Stimulated activated naive CD8-positive, alpha-beta T cell treated with anti-CD3 and anti-CD28 coated beads, Interleukin-15, Interleukin-2, amounts not matched to agents 100 U/mL and 50 U/mL, for 24 hours (primary cell): ENCODE measurements around the gene LRP5.
"Not testable (repeated sequence)": the region's sequence is repeated elsewhere in the genome, so short reads cannot be mapped to it uniquely, and the experiment has no call there.

Source experiments
- ATAC-seq: fragments of 150-1000 bp; cut with Tn5 transposase; one replicate; pipeline ENCODE4 v1.10.0; 2021
- DNase-seq: peaks from one replicate; pipeline ENCODE4 v3.0.0; 2021

LRP5 gene

DNA sequence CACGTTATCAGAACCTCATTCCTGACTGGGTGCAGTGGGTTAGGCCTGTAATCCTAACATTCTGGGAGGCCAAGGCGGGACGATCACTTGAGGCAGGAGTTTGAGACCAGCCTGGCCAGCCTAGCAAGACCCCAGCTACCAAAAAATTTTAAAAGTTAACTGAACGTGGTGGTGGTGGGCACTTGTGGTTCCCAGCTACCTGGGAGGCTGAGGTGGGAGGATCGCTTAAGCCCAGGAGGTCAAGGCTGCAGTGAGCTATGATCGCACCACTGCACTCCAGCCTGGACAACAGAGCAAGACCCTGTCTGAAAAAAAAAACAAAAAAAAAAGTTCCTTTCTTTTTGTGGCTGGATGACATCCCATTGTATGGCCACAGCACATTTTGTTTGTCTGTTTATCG lies 80.4 kb downstream of the LRP5 start:
- DNase-seq (no peak), ATAC-seq (no peak)

DNA sequence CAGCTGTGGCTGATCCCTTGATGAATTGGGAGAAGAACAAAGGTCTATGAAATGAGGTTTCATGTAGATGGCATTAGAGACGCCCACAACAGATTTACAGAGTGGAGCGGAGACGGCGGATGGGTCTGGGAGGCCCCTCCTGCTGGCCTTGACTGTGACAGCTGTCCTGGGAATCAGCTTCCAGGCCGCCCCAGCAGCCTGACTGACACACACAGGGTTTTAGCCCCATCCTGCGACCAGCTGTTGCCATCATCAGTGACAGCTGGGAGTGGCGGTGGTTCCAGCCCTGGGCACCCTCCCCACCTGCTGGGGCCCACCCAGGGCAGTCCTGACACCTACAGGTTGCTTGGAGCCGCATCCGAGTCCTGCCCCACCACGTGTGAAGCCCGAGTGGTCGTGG lies 84.1 kb downstream of the LRP5 start:
- ATAC-seq (no peak), DNase-seq (no peak)

DNA sequence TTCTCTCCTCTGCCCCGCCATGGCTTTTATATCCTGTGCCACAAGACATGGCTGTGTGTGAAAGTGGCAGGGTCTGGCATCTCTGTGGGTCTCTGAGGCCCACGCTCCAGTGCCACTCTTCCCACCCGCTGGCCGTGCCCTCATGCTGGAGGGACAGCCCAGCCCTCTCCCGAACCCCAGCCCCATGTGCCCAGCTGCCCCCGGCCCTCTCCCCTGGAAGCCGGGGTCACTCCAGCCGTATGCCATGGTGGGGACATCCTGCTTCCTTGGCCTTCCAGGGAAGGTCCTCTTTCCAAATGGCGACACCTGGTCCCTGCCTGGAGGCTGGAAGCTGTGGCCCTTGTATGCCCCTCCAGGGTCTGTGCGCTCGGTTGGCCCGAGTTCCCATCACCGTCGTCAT lies 84.9 kb downstream of the LRP5 start:
- ATAC-seq: no peak
- DNase-seq: no peak

DNA sequence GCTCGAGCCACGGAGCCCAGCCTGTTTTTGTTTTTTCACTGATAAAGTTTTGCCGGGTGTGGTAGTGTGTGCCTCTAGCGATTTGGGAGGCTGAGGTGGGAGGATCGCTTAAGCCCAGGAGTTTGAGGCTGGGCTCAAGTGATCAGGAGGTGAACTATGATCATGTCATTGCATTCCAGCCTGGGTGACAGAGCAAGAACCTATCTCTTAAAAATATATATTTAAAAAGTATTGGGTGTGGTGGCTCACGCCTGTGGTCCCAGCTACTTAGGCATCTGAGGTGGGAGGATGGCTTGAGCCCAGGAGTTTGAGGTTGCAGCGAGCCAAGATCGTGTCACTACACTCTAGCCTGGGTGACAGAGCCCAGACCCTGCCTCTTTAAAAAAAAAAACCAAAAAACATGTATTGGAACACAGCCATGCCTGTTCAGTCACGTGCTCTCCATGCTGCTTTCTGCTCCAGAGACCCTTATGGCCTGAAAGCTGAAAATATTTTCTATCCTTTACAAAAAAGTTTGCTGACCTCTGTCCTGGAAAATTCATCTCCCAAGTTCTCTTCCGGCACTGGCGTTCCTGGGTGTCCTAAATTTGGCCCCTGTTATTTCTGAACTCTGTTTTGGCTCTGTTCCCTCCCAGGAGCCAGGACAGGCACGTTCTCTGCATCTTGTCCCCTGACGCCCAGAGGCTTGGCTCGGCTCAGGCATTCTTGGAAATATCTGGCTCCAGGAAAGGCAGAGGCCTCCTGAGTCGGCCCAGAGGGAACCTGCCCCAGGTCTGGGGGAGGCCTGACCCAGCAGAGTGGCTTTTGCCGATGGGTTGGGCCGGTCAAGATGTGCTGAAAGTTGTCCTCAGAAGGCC lies 86.8 kb downstream of the LRP5 start:
- ATAC-seq: no peak

DNA sequence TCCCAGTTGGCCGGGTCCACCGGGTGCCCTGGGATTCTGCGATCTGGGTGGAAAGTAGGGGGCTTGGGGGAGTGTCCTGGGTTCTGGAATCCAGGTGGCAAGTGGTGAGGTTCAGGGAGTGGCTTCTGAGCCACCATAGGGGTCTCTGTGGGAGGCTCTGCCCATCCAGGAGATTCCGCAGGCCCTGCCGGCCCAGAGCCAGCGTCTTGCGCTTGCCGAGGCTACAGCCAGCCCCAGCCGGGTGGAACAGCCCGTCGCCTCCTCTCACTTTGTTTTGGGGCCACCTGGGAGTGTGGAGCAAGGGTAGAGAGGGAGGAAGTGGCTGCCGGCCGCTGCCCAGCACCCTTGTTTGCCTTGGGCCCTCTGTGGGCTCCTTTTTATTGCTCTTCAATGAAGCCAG lies 87.5 kb downstream of the LRP5 start:
- no peak for ATAC-seq
- DNase-seq: no peak

More for the DNA sequence above, 86.8 kb downstream of the LRP5 start:
- DNase-seq: no peak

DNA sequence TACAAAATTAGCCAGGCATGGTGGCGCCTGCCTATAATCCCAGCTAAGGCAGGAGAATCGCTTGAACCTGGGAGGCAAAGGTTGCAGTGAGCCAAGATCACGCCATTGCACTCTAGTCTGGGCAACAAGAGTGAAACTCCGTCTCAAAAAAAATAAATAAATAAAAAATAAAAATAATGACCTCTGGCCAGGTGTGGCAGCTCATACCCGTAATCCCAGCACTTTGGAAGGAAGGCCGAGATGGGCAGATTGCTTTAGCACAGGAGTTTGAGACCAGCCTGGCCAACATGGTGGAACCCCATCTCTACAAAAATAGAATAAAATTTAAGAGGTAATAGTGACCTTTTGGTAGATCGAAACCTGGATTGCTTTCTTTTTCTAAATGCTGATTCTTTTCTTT lies 88.2 kb downstream of the LRP5 start:
- not testable (repeated sequence) for DNase-seq, ATAC-seq

DNA sequence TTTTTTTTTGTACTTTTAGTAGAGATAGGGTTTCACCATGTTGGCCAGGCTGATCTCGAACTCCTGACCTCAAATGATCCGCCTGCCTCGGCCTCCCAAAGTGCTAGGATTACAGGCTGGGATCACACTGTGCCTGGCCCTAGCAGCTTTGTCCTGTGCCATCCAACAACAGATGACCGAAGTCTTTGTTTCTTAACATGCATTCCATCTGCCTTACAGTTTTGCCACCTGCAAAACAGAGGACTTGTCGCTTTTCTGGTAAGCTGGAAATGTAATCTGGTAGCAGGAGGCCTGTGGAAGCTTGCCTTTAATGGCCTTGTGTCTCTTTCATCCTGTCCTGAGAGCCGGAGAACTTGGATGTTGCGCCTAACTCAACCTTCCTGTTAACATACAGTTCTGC lies 89.5 kb downstream of the LRP5 start:
- no peak for ATAC-seq
- no peak for DNase-seq

DNA sequence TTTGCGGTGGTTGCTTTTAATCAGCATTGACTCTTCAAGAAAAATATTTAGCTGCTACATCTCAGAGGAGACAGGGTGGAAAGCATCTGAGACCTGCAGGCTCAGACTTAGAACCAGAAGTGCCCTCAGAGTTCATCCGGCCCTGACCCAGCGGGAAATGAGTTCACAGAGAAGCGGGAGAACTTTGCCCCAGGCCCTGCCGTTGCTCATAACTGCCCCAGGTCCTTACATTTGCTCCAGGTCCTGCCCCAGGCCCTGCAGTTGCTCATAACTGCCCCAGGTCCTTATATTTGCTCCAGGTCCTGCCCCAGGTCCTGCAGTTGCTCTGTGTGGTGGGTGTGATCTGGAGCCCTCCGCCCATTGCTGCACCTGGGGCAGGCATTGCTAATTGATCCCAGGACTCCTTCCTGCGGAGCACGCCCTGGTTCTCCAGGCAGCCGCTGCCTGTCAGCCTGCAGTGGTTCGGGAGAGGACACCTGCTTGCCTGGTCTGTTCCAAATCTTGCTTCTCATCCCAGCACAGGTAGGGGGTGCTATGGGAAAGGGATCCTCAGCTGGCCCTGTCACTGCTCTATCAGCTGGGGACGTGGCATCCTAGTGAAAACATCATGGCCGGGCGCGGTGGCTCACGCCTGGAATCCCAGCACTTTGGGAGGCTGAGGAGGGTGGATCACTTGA lies 90.1 kb downstream of the LRP5 start:
- ATAC-seq: no peak
- DNase-seq: no peak

DNA sequence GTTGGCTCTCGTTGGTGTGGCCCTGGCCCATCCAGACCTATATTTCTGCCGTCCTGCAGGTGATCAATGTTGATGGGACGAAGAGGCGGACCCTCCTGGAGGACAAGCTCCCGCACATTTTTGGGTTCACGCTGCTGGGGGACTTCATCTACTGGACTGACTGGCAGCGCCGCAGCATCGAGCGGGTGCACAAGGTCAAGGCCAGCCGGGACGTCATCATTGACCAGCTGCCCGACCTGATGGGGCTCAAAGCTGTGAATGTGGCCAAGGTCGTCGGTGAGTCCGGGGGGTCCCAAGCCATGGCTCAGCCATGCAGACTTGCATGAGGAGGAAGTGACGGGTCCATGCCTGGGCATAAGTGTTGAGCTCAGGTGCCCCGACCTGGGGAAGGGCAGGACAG lies 91.0 kb downstream of the LRP5 start:
- no peak for ATAC-seq
- no peak for DNase-seq

DNA sequence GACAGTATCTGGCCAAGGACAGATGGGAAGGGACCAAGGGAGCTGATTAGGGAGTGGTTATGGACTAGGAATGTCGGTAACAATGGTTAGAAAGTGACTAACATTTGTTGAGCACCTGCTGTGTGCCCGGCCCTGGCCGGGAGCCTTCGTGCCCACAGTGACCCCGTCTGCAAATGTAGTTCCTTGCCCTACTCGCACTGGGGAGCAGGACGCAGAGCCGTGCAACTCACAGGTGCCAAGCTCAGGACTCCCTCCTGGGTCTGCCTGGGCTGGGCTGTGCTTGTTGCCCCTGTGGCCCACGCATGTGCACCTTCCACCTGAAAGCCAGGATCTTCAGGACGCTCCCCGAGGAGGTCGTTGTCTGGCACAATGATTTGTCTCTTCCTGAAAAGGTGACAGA lies 91.4 kb downstream of the LRP5 start:
- no peak for ATAC-seq
- no peak for DNase-seq

DNA sequence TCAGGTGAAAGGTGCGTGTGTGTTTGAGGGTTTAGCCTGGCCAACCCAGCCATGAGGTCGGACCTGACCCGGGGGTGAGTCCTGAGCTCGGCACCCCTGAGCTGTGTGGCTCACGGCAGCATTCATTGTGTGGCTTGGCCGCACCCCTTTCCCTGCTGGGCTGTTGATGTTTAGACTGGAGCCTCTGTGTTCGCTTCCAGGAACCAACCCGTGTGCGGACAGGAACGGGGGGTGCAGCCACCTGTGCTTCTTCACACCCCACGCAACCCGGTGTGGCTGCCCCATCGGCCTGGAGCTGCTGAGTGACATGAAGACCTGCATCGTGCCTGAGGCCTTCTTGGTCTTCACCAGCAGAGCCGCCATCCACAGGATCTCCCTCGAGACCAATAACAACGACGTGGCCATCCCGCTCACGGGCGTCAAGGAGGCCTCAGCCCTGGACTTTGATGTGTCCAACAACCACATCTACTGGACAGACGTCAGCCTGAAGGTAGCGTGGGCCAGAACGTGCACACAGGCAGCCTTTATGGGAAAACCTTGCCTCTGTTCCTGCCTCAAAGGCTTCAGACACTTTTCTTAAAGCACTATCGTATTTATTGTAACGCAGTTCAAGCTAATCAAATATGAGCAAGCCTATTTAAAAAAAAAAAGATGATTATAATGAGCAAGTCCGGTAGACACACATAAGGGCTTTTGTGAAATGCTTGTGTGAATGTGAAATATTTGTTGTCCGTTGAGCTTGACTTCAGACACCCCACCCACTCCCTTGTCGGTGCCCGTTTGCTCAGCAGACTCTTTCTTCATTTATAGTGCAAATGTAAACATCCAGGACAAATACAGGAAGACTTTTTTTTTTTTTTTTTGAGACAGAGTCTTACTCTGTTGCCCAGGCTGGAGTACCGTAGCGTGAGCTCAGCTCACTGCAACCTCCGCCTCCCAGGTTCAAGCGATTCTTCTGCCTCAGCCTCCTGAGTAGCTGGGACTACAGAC lies 94.2 kb downstream of the LRP5 start:
- no peak for ATAC-seq

DNA sequence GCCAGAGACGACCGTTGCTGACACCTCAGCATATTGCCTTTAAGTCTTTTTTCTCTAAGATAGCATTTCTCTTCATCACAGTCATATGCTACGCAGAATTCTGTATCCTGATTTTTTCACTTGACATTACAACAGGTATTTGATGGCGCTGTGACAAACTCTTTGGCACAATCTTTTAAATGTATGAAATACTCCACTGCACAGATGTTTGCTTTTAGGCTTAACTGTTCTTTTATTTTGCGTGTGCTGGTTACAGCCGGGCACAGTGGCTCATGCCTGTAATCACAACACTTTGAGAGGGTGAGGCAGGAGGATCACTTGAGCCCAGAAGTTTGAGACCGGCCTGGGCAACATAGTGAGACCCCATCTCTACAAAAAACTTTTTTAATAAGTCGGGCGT lies 96.1 kb downstream of the LRP5 start:
- no peak for DNase-seq
- ATAC-seq: no peak

More for the DNA sequence above, 94.2 kb downstream of the LRP5 start:
- no peak for DNase-seq

DNA sequence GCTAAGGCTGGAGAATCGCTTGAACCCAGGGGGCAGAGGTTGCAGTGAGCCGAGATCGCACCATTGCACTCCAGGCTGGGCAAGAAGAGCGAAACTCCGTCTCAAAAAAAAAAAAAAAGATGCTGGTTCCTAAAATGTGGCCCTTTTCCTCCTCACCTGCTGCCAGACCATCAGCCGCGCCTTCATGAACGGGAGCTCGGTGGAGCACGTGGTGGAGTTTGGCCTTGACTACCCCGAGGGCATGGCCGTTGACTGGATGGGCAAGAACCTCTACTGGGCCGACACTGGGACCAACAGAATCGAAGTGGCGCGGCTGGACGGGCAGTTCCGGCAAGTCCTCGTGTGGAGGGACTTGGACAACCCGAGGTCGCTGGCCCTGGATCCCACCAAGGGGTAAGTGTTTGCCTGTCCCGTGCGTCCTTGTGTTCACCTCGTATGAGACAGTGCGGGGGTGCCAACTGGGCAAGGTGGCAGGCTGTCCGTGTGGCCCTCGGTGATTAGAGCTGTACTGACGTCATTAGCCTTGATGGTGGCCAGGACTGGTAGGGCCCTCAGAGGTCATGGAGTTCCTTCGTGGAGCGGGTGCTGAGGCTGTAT lies 97.5 kb downstream of the LRP5 start:
- DNase-seq: no peak
- no peak for ATAC-seq

DNA sequence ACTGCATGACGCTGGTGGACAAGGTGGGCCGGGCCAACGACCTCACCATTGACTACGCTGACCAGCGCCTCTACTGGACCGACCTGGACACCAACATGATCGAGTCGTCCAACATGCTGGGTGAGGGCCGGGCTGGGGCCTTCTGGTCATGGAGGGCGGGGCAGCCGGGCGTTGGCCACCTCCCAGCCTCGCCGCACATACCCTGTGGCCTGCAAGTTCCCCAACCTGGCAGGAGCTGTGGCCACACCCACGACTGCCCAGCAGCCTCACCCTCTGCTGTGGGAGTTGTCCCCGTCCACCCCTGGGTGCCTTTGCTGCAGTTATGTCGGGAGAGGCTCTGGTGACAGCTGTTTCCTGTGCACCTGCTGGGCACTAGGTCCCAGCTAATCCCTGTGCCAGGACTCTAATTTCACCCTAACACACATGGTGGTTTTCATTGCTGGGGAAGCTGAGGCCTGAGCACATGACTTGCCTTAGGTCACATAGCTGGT lies 99.2 kb downstream of the LRP5 start:
- DNase-seq (no peak), ATAC-seq (no peak)

DNA sequence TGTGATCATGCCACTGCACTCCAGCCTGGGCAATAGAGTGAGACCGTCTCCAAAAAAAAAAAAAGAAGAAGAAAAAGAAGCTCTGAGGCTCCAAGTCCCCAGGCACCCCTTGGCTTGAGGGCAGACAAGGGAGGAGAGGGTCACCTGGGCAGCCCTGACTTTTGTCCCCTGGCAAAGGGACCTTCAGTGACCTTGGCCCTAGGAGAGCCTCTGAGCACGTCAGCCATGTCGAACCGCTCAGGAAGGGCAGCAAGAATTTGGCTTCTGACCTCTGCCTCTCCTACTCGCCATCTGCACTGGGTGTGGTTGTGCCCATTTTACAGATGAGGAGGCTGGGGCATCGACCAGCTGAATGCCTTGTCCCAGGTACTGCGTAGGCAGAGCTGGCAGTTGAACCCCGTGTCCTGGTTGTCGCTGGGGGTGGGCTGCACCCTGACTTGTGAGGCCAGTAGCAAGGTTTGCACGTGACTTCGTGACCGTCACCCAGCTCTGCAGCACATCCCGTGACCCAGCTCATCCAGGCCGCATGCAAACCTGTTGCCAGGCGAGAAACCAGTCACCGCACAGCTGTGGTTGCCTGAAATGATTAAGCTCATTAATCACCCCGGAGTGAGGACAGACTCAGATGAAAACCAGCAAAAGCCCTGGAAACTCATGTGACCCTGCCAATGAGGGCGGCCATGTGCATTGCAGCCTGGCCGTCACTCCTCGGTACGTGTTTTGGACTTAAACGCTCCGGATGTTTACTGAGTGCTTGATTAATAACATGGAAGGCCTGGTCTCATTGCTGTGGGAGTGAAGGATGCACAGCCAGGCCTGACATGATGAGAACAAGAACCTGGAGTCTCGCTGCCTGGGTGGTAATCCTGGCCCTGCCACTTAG lies 100.4 kb downstream of the LRP5 start:
- ATAC-seq (peak; percentile 39), DNase-seq (peak; percentile 21)

DNA sequence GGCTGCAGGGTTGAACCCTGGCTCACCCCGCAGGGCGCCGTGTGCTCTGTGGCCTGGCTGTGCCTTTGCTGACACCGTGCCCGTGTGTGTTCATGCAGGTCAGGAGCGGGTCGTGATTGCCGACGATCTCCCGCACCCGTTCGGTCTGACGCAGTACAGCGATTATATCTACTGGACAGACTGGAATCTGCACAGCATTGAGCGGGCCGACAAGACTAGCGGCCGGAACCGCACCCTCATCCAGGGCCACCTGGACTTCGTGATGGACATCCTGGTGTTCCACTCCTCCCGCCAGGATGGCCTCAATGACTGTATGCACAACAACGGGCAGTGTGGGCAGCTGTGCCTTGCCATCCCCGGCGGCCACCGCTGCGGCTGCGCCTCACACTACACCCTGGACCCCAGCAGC lies 101.2 kb downstream of the LRP5 start:
- no peak for DNase-seq
- ATAC-seq: no peak

DNA sequence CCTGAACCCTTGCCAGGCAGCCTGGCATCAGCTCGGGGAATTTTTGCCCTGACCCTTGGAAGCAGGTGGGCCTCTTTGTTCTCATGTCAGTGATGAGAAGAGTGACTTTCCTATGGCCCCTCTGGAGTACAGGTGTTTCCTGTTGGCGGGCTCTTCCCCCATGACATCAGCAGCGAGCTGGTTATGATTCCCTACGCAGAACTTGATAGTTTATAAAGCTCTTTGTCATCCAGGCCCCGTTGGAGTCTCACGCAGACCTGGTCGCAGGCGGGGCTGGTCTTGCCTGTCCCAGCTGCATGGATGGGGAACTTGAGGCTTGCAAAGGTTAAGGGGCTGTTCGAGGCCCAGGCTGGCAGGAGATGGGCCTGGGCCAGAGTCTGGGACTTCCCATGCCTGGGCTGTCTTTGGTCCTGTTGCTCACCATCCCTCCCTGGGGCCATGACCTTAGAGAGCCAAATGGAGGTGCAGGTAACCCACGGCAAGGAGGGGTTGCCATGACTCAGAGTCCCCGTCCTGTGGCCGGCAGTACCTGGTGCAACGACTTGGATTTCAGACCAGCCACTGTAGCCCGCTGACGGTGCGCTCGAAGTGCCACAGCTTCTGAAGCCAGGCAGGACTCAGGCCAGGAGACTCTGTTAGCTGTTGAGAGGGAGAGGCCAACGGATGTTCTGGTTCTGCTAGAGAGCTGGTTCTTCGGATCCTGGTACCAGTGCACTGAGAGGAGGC lies 102.3 kb downstream of the LRP5 start:
- ATAC-seq: peak; percentile 50
- DNase-seq: no peak

DNA sequence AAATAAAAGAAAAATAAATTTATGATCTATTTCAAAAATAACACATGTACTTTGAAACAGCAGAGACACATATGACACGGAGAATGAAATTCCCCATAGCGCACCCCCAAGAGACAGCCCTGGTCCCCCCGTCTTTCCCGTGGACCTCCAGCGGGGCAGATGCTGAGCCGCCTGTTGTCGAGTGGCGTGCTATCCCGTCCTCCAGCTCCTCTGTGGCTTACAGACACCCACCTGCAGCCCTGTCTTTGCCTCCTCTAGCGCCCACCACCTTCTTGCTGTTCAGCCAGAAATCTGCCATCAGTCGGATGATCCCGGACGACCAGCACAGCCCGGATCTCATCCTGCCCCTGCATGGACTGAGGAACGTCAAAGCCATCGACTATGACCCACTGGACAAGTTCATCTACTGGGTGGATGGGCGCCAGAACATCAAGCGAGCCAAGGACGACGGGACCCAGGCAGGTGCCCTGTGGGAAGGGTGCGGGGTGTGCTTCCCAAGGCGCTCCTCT lies 103.7 kb downstream of the LRP5 start:
- no peak for DNase-seq
- ATAC-seq: no peak

DNA sequence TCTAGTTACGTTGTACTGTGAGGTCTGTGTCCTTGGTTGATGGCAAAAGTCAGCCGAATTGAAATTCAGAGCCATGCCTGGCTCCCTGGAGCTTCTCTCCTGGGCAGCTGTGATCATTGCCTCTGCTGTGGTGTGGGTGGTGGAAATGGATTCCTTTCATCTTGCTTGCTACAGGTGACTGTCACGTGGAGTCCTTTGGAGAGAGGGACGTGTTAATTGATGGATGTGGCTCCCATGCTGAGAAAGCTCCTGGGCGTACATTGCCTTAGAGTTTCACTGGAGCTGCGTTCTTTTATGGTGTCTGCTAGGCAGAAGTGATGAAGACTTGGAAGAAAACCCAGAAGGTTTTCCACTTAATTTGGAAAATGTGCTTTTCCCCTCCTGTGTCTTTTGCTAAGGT lies 106.3 kb downstream of the LRP5 start:
- ATAC-seq (no peak), DNase-seq (no peak)

DNA sequence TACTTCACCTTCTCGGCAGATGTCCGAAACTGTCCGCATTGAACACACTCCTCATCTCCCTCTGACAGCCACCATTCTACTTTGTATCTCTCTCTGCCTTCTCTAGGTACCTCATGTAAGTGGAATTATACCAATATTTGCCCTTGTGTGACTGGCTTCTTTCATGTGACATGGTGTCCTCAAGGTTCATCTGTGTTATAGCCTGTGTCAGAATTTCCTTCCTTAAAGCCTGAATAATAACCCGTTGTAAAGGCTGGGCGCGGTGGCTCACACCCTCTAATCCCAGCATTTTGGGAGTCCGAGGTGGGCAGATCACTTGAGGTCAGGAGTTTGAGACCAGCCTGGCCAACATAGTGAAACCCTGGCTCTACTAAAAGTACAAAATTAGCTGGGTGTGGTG lies 107.8 kb downstream of the LRP5 start:
- DNase-seq (no peak), ATAC-seq (no peak)
